ENCODE data around the gene OR51A2.

DNA sequence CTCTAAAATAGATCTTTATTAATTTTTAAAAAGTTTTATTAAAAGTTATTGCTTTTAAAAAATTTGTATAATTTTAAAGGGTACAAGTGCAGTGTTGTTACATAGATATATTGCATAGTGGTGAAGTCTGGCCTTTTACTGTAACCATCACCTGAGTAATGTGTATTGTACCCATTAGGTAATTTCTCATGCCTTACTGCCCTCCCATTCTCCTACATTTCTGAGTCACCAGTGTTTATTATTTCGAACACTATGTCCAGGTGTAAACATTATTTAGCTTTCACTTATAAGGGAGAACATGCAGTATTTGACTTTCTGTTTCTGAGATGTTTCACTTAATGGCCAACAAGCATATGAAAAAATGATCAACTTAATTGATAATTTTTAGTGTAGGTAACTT is 33.7 kb downstream of the OR51A2 start:
- TF ChIP-seq, protein P1, sequence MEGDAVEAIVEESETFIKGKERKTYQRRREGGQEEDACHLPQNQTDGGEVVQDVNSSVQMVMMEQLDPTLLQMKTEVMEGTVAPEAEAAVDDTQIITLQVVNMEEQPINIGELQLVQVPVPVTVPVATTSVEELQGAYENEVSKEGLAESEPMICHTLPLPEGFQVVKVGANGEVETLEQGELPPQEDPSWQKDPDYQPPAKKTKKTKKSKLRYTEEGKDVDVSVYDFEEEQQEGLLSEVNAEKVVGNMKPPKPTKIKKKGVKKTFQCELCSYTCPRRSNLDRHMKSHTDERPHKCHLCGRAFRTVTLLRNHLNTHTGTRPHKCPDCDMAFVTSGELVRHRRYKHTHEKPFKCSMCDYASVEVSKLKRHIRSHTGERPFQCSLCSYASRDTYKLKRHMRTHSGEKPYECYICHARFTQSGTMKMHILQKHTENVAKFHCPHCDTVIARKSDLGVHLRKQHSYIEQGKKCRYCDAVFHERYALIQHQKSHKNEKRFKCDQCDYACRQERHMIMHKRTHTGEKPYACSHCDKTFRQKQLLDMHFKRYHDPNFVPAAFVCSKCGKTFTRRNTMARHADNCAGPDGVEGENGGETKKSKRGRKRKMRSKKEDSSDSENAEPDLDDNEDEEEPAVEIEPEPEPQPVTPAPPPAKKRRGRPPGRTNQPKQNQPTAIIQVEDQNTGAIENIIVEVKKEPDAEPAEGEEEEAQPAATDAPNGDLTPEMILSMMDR (IDR thresholded peaks at IDR 0.05), result no peak
- no peak for TF ChIP-seq POLR2A (IDR thresholded peaks at IDR 0.05)

All from tibial nerve (tissue), 3 donors.